ENCODE measurements around the gene DMRTC2.

The DMRTC2 gene

DNA sequence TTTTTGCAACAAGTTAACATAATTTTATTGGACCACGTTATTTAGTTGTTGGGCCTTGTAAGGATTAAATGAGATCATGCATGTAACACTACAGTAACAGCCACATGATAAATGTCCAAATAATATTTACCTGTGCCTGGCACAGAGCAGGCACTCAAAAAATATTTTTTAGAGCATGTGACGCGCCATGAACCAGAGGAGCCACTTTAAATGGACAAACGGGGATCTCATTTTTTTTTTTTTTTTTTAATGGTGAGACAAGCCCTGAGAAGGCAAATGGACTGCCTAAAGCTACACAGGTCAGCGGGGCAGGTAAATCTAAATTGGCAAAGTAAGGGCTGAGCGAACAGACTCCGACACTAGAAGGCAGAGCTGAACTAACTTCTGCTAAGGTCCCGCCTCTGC is 14.4 kb downstream of the DMRTC2 start:
- ATAC-seq (replicated peaks) (no peak), DNase-seq (no peak)
- no peaks in the 10 kb centered on the region for H3K9me3 Mint-ChIP-seq
- H3K27ac Mint-ChIP-seq: peak overlapping the region; percentile 98
- peaks cover 23 to 38% of the 10 kb centered on the region in 2 donors for H3K4me1 Mint-ChIP-seq
- no peaks in the 10 kb centered on the region for H3K27me3 Mint-ChIP-seq
- H3K4me3 Mint-ChIP-seq: peak overlapping the region; percentile 85 to 92
- peaks cover 35 to 39% of the 10 kb centered on the region in 2 donors for H3K36me3 Mint-ChIP-seq

DNA sequence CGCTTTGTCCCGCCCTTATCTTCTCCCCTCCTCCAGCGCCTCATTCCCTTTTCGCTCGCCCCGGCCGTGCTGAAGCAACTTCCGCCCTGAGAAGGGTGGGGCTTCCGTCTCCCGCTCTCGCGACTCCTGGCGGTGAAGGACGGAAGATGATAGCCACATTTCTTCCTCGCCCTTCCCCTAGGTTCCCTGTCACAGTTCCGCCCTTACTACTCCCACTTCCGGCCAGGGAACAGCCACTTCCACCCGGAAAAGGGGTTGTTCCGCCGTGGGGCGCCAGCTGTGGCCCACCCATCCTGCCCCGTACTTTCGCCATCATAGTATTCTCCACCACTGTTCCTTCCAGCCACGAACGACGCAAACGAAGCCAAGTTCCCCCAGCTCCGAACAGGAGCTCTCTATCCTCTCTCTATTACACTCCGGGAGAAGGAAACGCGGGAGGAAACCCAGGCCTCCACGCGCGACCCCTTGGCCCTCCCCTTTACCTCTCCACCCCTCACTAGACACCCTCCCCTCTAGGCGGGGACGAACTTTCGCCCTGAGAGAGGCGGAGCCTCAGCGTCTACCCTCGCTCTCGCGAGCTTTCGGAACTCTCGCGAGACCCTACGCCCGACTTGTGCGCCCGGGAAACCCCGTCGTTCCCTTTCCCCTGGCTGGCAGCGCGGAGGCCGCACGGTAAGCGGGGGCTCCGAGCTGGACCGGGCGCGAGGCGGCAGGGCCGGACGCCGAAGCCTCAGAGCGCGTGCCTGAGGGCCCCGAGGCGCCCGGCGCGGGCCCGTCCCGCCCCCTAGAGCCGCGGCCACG is 15.0 kb downstream of the DMRTC2 start, which contains the start of gene RPS19:
TSS of gene RPS19 (plus strand) at position 638 of the 801 bp plus-strand sequence. CDS start 520 bp downstream, outside the sequence.
- Mint-ChIP-seq H3K27me3 (no peaks in the 10 kb centered on the region), H3K27ac (peak within 1 kb of the TSS; percentile 98), H3K9me3 (no peaks in the 10 kb centered on the region), H3K4me1 (peaks cover 29 to 44% of the 10 kb centered on the region in 2 donors), H3K36me3 (peaks cover 41 to 45% of the 10 kb centered on the region in 2 donors), H3K4me3 (peak within 1 kb of the TSS; percentile 85 to 92)
- peak; percentile 97 for DNase-seq
- ATAC-seq (replicated peaks): peak; percentile 81 to 88

DNA sequence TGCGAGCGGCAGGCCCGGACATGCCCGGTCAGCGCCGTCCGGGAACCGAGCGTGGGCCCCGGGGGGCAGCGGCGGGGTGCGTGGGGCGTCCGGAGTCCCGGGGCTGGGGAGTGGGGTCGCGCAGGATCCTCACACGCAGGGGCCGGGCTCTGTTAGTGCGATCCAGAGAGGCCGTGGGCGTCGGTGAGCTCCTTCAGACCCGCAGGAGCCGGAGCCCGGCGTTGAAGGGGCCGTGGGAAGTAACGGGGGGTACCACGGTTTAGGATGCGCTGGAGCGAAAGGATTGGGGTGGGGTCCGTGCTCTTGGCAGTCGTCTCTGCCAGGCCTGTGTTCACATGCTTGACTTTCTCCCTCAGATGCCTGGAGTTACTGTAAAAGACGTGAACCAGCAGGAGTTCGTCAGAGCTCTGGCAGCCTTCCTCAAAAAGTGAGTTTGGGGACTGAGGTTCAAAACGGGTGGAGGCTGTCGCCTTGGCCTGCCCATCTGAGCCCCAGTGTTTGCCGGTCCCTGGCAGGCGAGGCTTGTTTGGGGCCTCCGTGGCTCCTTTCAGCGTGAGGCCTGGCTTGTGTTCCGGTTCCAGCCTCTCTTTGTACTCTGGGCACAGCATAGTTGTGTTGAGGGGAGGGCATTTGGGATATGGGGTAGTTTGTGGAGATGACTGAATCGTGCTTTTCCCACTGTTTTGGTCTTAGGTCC is 15.7 kb downstream of the DMRTC2 start:
- Mint-ChIP-seq H3K4me3 (peak overlapping the region; percentile 85 to 92), H3K27me3 (no peaks in the 10 kb centered on the region), H3K9me3 (no peaks in the 10 kb centered on the region), H3K36me3 (peaks cover 45 to 48% of the 10 kb centered on the region in 2 donors), H3K4me1 (peaks cover 29 to 49% of the 10 kb centered on the region in 2 donors), H3K27ac (peak overlapping the region; percentile 98)
- ATAC-seq (replicated peaks) (no peak), DNase-seq (no peak)

DNA sequence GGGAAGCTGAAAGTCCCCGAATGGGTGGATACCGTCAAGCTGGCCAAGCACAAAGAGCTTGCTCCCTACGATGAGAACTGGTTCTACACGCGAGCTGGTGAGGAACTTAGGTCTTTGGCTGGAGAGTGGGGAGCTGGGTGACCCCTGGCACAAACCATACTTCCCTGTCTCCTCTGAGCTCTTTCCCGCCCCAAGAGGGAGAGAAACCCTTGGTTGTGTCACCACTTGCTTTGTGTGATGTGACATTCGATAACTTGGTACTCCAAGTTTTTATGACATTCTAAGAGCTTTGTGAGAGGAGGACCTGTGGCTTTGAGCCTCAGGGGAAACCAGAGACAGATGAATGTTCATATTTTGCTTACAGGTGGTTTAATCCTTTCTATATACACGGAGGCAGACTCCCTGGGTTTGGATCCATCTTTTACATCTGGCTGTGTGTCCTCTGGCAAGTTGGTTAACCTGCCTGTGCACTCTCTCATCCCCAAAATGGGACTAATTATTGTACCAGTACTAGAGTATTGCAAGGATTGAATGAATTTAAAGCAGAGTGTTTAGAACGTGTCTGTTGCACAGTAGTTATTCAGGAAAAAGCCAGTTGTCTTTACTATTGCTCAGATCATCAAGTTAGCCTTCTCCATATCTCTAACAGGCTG is 16.4 kb downstream of the DMRTC2 start:
- no peaks in the 10 kb centered on the region for H3K9me3 Mint-ChIP-seq
- peaks cover 31 to 54% of the 10 kb centered on the region in 2 donors for H3K4me1 Mint-ChIP-seq
- ATAC-seq (replicated peaks) (no peak), DNase-seq (no peak)
- peaks cover 49 to 52% of the 10 kb centered on the region in 2 donors for H3K36me3 Mint-ChIP-seq
- H3K27ac Mint-ChIP-seq: peak overlapping the region; percentile 98
- no peaks in the 10 kb centered on the region for H3K27me3 Mint-ChIP-seq
- H3K4me3 Mint-ChIP-seq: peak overlapping the region; percentile 85 to 92

DNA sequence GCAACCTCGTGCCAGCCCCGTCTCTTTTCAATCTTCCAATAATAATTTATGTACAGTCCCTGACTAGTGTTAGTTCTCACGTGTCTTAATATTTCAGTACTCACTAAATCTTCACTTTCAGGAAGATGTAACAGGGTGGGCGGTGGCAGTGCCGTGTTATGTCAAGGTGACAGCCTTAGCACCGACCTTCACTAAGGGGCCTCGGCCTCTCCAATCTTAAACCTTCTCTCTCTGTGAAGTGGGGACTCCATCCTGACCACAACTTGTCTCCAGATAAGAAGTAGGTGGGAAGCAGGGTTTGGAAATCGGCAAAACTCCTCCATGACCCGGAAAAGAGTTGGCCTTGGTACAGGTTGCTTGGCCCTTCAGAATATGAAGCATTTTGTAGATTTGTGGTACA is 17.0 kb downstream of the DMRTC2 start:
- peaks cover 33 to 60% of the 10 kb centered on the region in 2 donors for H3K4me1 Mint-ChIP-seq
- peak overlapping the region; percentile 98 for H3K27ac Mint-ChIP-seq
- no peak for DNase-seq
- peaks cover 51 to 55% of the 10 kb centered on the region in 2 donors for H3K36me3 Mint-ChIP-seq
- H3K27me3 Mint-ChIP-seq: no peaks in the 10 kb centered on the region
- no peak for ATAC-seq (replicated peaks)
- no peaks in the 10 kb centered on the region for H3K9me3 Mint-ChIP-seq
- H3K4me3 Mint-ChIP-seq: peak overlapping the region; percentile 85 to 92

DNA sequence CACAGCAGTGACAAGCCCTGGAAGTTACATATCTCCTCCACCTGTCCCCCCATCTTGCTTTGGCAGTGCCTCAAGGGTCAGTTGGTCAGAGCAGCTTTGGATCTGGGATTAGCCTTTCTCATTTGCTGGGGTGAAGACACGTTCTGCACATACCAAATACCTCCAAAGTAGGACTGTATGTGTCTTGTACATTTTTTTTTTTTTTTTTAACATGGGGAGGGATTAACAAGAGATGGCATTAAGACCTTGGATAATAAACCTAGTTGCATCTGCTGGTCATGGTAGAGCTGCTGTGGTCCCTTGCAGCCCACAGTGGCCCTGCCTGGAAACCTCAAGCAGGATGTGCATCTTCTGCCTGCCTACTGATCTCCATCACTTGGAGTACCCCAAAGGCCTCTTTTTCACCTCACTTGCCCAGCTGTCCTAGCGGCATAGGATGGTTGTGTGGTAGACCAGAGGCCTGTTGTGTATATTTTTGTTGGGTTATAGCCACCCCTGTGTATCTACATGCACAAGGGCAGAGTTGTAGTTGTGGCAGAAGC is 17.7 kb downstream of the DMRTC2 start:
- DNase-seq (no peak), ATAC-seq (replicated peaks) (no peak)
- no peaks in the 10 kb centered on the region for H3K27me3 Mint-ChIP-seq
- H3K27ac Mint-ChIP-seq: peak overlapping the region; percentile 89
- no peaks in the 10 kb centered on the region for H3K9me3 Mint-ChIP-seq
- H3K36me3 Mint-ChIP-seq: peaks cover 51 to 55% of the 10 kb centered on the region in 2 donors
- peaks cover 33 to 61% of the 10 kb centered on the region in 2 donors for H3K4me1 Mint-ChIP-seq
- H3K4me3 Mint-ChIP-seq: peak overlapping the region; percentile 85 to 92

DNA sequence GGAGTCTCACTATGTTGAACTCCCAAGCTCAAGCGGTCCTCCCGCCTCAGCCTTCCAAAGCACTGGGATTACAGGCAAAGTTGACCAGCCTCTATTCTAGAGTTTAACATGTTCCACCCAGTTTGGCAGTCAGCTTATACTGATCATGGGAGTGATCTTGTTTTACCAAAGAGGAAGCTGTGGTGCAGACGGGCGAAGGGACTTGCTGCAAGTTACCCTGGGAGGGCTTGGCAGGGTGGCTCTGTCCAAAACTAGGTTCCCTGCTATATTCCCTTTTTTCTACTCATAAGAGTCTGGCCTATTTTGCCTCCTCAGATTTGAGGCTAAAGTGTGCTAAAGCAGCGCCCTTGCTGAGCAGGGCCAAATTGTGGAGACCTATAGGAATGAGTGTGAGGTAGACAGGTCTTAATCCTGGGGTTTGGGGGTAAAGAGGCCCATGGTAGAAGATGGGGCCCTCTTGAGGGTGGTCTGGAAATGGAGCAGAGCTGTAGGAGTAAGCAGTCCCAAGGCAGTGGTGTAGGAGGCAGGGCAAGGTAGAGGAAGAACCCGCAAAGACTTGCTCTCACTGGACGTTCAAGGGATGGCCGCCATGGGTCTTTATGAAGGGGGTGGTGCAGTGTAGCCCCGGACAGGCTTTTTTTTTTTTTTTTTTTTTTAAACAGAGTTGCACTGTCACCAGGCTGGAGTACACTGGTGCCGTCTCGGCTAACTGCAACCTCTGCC is 18.5 kb downstream of the DMRTC2 start:
- Mint-ChIP-seq H3K27ac (peak overlapping the region; percentile 89), H3K36me3 (peaks cover 58 to 62% of the 10 kb centered on the region in 2 donors), H3K4me1 (peaks cover 40 to 69% of the 10 kb centered on the region in 2 donors), H3K27me3 (no peaks in the 10 kb centered on the region), H3K9me3 (no peaks in the 10 kb centered on the region), H3K4me3 (peak overlapping the region; percentile 85 to 92)
- no peak for ATAC-seq (replicated peaks)
- DNase-seq: no peak

DNA sequence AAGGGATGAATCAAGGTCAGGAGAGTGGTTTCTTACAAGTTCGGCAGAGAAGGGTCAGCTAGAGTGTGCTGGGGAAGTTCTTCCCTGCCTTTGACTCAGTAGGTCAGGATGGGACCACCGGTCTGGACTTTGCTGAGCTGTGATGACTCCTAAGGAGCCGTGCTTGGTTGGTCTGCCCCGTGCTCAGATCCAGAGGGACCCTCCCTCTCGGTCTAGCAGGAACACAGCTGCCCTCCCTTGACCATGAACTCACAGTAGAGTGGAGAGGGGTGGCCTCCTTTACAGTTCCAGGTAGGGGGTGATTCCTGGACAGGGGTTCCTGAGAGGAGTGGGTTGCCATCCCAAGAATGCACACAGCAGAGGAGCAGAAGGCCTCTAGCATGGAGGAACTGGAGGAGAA is 19.5 kb downstream of the DMRTC2 start:
- Mint-ChIP-seq H3K9me3 (no peaks in the 10 kb centered on the region), H3K27ac (peak overlapping the region; percentile 89), H3K4me3 (peak overlapping the region; percentile 74 to 85), H3K4me1 (peaks cover 46 to 79% of the 10 kb centered on the region in 2 donors), H3K27me3 (no peaks in the 10 kb centered on the region), H3K36me3 (peaks cover 63 to 71% of the 10 kb centered on the region in 2 donors)
- ATAC-seq (replicated peaks) (no peak), DNase-seq (no peak)

DNA sequence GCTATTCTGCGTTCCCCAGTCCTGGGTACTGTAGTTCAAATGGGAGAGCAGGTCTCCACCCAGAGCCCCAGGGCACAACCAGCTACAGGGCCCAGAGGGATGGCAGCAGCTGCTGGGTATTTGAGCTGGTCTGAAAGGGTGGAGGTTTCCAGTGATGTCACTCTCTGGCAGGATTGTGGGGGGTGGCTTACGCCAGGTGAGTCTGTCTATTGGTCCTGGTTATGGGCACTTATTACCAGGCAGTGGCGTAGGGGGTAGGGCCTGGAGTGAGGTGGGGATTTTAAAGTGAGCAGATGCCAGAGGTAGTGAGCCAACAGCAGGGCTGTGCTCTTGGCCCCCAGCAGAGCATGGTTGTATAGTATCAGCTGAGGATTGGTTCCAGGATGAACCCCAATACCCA is 21.4 kb downstream of the DMRTC2 start:
- Mint-ChIP-seq H3K27ac (peak overlapping the region; percentile 89), H3K27me3 (no peaks in the 10 kb centered on the region), H3K36me3 (peaks cover 66 to 77% of the 10 kb centered on the region in 2 donors), H3K4me3 (peak overlapping the region; percentile 65 to 68), H3K9me3 (no peaks in the 10 kb centered on the region), H3K4me1 (peaks cover 58 to 90% of the 10 kb centered on the region in 2 donors)
- DNase-seq (no peak), ATAC-seq (replicated peaks) (no peak)

DNA sequence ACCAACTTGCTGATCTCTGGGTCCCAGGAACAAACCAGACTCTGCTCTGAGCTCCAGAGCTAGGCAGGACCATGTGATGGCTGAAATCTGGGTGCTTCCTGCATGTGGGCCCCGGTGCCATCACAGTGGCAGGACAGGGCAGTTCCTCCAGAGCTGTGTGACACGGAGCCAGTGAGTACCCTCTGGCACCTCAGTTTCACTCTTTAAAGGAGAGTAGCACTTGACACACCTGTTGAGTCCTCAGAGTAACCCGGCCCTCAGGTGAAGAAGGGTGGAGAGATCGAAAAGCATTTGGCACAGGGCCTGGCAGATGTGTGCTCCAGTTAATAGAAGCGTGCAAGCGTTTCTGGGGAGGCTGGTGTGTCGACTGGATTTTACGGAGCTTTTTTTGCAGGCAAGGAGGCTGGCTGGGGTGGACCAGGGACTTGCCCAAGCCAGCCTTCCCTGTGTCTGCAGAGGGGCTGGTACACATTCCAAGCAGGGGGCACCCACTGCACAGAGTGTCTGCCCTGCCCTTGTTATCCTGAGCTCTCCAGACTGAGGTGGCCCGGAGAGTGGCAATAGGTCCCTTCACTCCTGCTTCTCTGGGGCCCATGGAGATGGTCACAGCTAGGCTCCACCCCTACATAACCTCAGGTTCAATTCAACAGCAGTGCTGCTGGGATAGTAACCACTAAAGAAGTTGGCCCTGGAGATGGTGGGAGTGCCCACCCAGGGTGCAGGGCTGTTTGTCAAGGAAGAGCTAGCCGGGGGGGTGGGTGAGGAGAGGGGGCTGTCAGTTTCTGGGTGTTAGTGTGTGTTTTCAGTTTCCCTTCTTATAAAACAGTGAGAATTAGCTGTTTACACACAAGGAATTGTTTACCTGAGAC is 23.5 kb downstream of the DMRTC2 start:
- peaks cover 62 to 90% of the 10 kb centered on the region in 2 donors for H3K4me1 Mint-ChIP-seq
- ATAC-seq (replicated peaks) (no peak), DNase-seq (no peak)
- H3K9me3 Mint-ChIP-seq: no peaks in the 10 kb centered on the region
- peak overlapping the region; percentile 93 for H3K27ac Mint-ChIP-seq
- H3K27me3 Mint-ChIP-seq: no peaks in the 10 kb centered on the region
- H3K4me3 Mint-ChIP-seq: peak overlapping the region; percentile 57 to 70
- peaks cover 61 to 72% of the 10 kb centered on the region in 2 donors for H3K36me3 Mint-ChIP-seq

DNA sequence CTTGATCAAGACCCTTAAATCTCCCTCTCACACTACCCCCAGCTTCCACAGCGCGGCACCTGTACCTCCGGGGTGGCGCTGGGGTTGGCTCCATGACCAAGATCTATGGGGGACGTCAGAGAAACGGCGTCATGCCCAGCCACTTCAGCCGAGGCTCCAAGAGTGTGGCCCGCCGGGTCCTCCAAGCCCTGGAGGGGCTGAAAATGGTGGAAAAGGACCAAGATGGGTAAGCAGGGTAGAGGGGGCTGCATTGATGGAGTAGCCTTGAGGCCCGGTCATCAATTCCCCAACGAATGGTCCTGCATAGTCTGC is 24.1 kb downstream of the DMRTC2 start:
- H3K27me3 Mint-ChIP-seq: no peaks in the 10 kb centered on the region
- peak overlapping the region in 1 of 2 donors; percentile 50 for H3K4me3 Mint-ChIP-seq
- DNase-seq (no peak), ATAC-seq (replicated peaks) (no peak)
- peaks cover 58 to 66% of the 10 kb centered on the region in 2 donors for H3K36me3 Mint-ChIP-seq
- peaks cover 59 to 90% of the 10 kb centered on the region in 2 donors for H3K4me1 Mint-ChIP-seq
- H3K27ac Mint-ChIP-seq: peak overlapping the region; percentile 93
- H3K9me3 Mint-ChIP-seq: no peaks in the 10 kb centered on the region

DNA sequence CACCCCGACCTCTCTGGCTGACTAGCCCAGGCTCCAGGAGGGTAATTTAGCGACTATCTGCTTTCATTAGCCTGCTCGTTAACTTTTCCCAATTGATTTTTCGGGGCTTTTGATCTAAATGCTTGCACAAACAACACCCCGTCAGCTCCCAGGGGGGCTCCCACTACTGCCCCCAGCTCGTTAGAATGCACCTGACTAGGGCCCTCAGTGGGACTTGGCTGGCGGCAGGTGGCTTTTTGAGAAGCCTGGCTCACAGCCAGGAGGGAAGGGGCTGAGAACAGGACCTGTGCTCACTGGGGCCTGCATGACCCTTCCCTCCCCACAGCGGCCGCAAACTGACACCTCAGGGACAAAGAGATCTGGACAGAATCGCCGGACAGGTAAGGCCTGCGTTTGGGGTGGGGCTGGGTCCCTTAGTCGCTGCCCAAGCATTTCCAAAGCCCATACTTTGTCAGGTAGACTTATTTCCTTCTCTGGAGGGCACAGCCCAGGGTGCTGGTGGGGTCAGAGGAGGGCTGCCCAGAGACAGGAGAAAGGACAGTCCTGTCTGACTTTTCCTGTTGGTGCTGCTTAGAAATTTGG is 24.6 kb downstream of the DMRTC2 start:
- Mint-ChIP-seq H3K4me3 (peak overlapping the region; percentile 48 to 55), H3K4me1 (peaks cover 55 to 87% of the 10 kb centered on the region in 2 donors), H3K36me3 (peaks cover 52 to 61% of the 10 kb centered on the region in 2 donors), H3K27ac (peak overlapping the region; percentile 86), H3K27me3 (no peaks in the 10 kb centered on the region), H3K9me3 (no peaks in the 10 kb centered on the region)
- ATAC-seq (replicated peaks) (no peak), DNase-seq (no peak)

All from stimulated activated naive B cell treated with anti-CD40 and anti-IgM and Interleukin-4, amounts not matched to agents 10 μg/mL and 1 μg/mL and 100 μg/mL, for 72 hours (primary cell).